Germinal center (tissue), 1 donor: ENCODE results near the gene ZDHHC11.
"Not testable (repeated sequence)": the region's sequence is repeated elsewhere in the genome, so short reads cannot be mapped to it uniquely, and the experiment has no call there.

Experiments used
- DNase-seq: peaks from one replicate; pipeline ENCODE4 v3.0.0; 2012; ENCODE audit warnings: mixed read lengths, low spot score

ZDHHC11 gene

GRCh38 chr5:880816-881550 lies 30.2 kb upstream of the ZDHHC11 start:
- DNase-seq, result no peak

- DNase-seq, result not testable (repeated sequence)
Measured at GRCh38 chr5:878677-879076, 27.9 kb upstream of the ZDHHC11 start.

GRCh38 chr5:878125-878524 lies 27.3 kb upstream of the ZDHHC11 start:
- no peak for DNase-seq

- no peak for DNase-seq
Measured at GRCh38 chr5:876398-877365, 25.9 kb upstream of the ZDHHC11 start.

- no peak for DNase-seq
Measured at GRCh38 chr5:875931-876330, 25.1 kb upstream of the ZDHHC11 start.

GRCh38 chr5:873328-873727 lies 22.5 kb upstream of the ZDHHC11 start:
- no peak for DNase-seq

- no peak for DNase-seq
Measured at GRCh38 chr5:872301-872700, 21.5 kb upstream of the ZDHHC11 start.

GRCh38 chr5:871596-872298 lies 21.0 kb upstream of the ZDHHC11 start:
- no peak for DNase-seq

- DNase-seq, result no peak
Measured at GRCh38 chr5:870956-871355, 20.2 kb upstream of the ZDHHC11 start.

- DNase-seq, result no peak
Measured at GRCh38 chr5:868428-869135, 17.8 kb upstream of the ZDHHC11 start.

GRCh38 chr5:867300-867870 lies 16.6 kb upstream of the ZDHHC11 start:
- DNase-seq, result no peak

GRCh38 chr5:865771-866170 lies 15.0 kb upstream of the ZDHHC11 start:
- DNase-seq, result no peak

GRCh38 chr5:865168-865521 lies 14.4 kb upstream of the ZDHHC11 start:
- no peak for DNase-seq

- DNase-seq, result no peak
Measured at GRCh38 chr5:864492-865167, 13.8 kb upstream of the ZDHHC11 start.

GRCh38 chr5:863244-863805 lies 12.5 kb upstream of the ZDHHC11 start:
- DNase-seq, result no peak

- no peak for DNase-seq
Measured at GRCh38 chr5:862367-863243, 11.8 kb upstream of the ZDHHC11 start.

- no peak for DNase-seq
Measured at GRCh38 chr5:861442-862366, 10.9 kb upstream of the ZDHHC11 start.

GRCh38 chr5:860506-861150 lies 9.8 kb upstream of the ZDHHC11 start:
- no peak for DNase-seq
